GM18861 (cell line): ENCODE results near the gene LIMA1.
"Not testable (repeated sequence)": the region's sequence is repeated elsewhere in the genome, so short reads cannot be mapped to it uniquely, and the experiment has no call there.

Experiments used
- ATAC-seq: cut with Tn5 transposase; IDR thresholded peaks from one replicate; pipeline ENCODE4 v1.9.1; 2021; ENCODE audit not compliant: unreplicated experiment

Gene LIMA1

GRCh38 chr12:50283229-50283923, at the start of gene LIMA1:
TSS of gene LIMA1 (minus strand) at chr12:50283520. CDS start at chr12:50248751, 34,769 bp downstream.
- ATAC-seq, result peak; percentile 81

GRCh38 chr12:50331745-50332144, 48.4 kb upstream of the LIMA1 start:
- no peak for ATAC-seq

GRCh38 chr12:50328664-50329063, 45.3 kb upstream of the LIMA1 start:
- ATAC-seq, result not testable (repeated sequence)

GRCh38 chr12:50326590-50327284, 43.4 kb upstream of the LIMA1 start:
- ATAC-seq, result no peak

GRCh38 chr12:50325890-50326391, 42.6 kb upstream of the LIMA1 start:
- ATAC-seq, result no peak

GRCh38 chr12:50324770-50325169, 41.5 kb upstream of the LIMA1 start:
- ATAC-seq, result not testable (repeated sequence)

GRCh38 chr12:50324077-50324476, 40.8 kb upstream of the LIMA1 start:
- ATAC-seq, result not testable (repeated sequence)

GRCh38 chr12:50322206-50322605, 38.9 kb upstream of the LIMA1 start:
- ATAC-seq, result no peak

GRCh38 chr12:50317203-50317602, 33.9 kb upstream of the LIMA1 start:
- no peak for ATAC-seq

GRCh38 chr12:50315803-50316202, 32.5 kb upstream of the LIMA1 start:
- no peak for ATAC-seq

- ATAC-seq, result no peak
These were observed 31.5 kb upstream of the LIMA1 start for GRCh38 chr12:50314636-50315312.

- not testable (repeated sequence) for ATAC-seq
These were observed 30.7 kb upstream of the LIMA1 start for GRCh38 chr12:50313971-50314370.

- no peak for ATAC-seq
These were observed 30.1 kb upstream of the LIMA1 start for GRCh38 chr12:50313256-50313931.

- not testable (repeated sequence) for ATAC-seq
These were observed 28.7 kb upstream of the LIMA1 start for GRCh38 chr12:50311858-50312609.

GRCh38 chr12:50309950-50310349, 26.6 kb upstream of the LIMA1 start:
- ATAC-seq, result no peak

GRCh38 chr12:50302686-50303085, 19.4 kb upstream of the LIMA1 start:
- ATAC-seq, result no peak

- ATAC-seq, result no peak
These were observed 14.7 kb upstream of the LIMA1 start for GRCh38 chr12:50297996-50298395.

- no peak for ATAC-seq
These were observed 13.7 kb upstream of the LIMA1 start for GRCh38 chr12:50297027-50297426.

- ATAC-seq, result no peak
These were observed 13.2 kb upstream of the LIMA1 start for GRCh38 chr12:50296554-50296953.

GRCh38 chr12:50291377-50291776, 8.1 kb upstream of the LIMA1 start:
- no peak for ATAC-seq
